ENCODE measurements around the gene PRKAG2.

DNA sequence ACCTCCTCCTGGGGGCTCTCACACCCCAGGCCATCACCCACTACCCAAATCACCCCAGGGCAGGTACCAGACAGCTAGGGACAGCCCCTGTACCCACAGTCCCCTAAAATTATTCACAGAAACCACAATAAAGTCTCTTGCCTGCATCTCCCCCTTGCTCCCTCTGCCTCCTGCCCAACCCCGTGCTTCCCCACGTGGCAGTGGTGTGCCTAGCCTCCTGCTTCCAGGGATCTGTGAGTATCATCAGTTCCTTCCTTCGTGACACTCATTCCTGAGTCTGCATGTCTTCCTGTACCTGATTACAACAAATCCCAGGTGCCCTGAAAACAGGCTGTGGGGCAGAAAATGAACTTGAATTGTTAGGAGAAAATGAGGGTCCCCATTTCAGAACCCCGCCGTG, 61.5 kb downstream of the PRKAG2 start:
- TF ChIP-seq, protein P1, sequence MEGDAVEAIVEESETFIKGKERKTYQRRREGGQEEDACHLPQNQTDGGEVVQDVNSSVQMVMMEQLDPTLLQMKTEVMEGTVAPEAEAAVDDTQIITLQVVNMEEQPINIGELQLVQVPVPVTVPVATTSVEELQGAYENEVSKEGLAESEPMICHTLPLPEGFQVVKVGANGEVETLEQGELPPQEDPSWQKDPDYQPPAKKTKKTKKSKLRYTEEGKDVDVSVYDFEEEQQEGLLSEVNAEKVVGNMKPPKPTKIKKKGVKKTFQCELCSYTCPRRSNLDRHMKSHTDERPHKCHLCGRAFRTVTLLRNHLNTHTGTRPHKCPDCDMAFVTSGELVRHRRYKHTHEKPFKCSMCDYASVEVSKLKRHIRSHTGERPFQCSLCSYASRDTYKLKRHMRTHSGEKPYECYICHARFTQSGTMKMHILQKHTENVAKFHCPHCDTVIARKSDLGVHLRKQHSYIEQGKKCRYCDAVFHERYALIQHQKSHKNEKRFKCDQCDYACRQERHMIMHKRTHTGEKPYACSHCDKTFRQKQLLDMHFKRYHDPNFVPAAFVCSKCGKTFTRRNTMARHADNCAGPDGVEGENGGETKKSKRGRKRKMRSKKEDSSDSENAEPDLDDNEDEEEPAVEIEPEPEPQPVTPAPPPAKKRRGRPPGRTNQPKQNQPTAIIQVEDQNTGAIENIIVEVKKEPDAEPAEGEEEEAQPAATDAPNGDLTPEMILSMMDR (conservative IDR thresholded peaks at IDR 0.05; ENCODE audit: low read length): no peak
- no peak for TF ChIP-seq EZH2phosphoT487 (IDR thresholded peaks at IDR 0.05; ENCODE audit: borderline replicate concordance)
